AG08396 (cell line): Measurements from ENCODE around the gene BCDIN3D.

Experiments used
- DNase-seq: peaks from one replicate; pipeline ENCODE4 v3.0.0; 2012; ENCODE audit warnings: low spot score, mixed read lengths

The BCDIN3D gene

DNA sequence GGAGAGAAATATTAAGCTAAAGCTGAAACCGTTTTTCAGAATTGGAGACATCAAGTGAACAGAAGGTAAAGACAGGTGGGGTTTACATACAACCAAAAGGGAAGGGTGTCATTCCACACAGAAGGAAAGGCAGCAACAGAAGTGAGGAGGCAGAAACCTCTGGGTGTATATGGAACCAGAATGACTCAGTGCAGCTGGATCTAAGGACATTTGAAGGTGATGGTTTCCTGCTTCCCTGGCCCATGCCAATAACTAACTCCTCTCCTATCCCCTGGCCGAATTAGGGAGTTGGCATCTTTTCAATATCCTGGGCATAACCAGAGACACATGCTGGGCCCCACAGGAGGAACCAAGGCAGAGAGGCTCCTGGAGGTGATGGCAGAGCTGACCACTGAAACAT, 23.1 kb downstream of the BCDIN3D start:
- DNase-seq, result no peak

DNA sequence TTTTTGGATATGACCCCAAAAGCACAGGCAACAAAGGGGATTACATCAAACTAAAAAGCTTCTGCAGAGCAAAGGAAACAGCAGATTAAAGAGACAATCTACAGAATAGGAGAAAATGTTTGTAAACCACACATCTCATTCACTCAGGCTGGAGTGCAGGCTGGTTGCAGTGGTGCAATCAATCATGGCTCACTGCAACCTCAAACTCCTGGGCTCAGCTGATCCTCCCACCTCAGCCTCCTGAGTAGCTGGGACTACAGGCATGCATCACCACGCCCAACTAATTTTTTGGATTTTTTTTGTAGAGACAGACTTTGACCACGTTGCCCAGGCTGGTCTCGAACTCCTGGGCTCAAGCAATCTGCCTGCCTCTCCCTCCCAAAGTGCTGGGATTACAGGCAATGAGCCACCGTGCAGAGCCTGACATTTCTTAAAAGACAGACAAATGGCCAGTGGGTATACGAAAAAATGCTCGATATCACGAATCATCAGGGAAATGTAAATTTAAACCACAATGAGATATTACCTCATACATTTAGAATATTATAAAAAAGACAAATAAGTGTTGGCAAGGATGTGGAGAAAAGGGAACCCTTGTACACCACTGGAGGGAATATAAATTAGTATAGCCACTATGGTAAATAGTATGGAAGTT, 24.5 kb downstream of the BCDIN3D start:
- DNase-seq, result no peak

GRCh38 chr12:49813131-49813530, 29.8 kb downstream of the BCDIN3D start:
- DNase-seq, result no peak

DNA sequence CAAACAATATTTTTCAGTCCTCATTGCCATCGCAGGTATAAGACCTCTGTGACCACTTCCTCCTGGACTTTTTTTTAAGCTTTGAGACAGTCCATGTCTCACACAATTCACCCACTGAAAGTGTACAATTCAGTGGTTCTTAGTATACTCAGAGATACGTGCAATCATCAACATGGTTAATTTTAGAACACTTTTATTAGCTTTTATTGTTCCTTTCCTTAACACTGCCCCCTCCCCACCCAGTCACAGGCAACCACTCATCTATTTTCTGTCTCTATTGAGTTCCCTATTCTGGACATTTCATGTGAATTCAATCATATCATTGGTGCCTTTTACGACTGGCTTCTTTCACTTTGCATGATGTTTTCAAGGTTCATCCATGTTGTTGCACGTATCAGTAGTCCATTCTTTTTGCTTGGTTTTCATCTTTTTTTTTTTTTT, 30.9 kb downstream of the BCDIN3D start:
- DNase-seq, result no peak

GRCh38 chr12:49811136-49811535, 31.8 kb downstream of the BCDIN3D start:
- DNase-seq, result no peak

- no peak for DNase-seq
These were observed 33.0 kb downstream of the BCDIN3D start for GRCh38 chr12:49809906-49810389.

- no peak for DNase-seq
These were observed 33.5 kb downstream of the BCDIN3D start for GRCh38 chr12:49809381-49809905.

- no peak for DNase-seq
These were observed 34.1 kb downstream of the BCDIN3D start for GRCh38 chr12:49808686-49809380.

DNA sequence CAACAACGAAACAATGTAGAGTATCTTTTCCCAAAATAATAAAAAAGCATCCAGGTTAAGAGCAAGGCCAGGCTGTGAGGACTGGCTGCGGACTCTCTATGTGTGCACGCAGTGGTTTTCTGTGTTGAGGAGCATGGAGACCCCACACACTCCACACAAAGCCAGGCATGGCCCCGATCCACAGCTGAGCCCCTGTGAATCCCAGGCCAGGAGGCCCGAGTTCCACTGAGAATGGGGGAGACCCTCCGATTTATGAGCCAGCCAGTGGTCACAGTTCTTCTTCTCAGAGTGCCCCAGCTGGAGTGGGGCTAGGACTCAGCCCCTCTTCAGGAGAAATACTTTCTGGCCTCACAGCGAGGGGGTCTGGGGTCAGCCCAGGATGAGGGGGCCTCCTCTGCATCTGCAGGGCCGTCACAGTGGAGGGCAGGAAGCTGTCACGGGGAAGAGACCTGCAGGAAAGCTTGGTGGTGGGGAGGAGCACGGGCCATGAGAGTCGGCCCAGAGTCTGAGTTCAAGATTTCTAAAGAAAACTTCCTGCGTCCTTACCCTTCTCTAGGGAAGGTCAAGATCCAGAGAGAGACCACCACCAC, 34.8 kb downstream of the BCDIN3D start:
- no peak for DNase-seq

GRCh38 chr12:49806877-49807276, 36.0 kb downstream of the BCDIN3D start:
- DNase-seq, result no peak

DNA sequence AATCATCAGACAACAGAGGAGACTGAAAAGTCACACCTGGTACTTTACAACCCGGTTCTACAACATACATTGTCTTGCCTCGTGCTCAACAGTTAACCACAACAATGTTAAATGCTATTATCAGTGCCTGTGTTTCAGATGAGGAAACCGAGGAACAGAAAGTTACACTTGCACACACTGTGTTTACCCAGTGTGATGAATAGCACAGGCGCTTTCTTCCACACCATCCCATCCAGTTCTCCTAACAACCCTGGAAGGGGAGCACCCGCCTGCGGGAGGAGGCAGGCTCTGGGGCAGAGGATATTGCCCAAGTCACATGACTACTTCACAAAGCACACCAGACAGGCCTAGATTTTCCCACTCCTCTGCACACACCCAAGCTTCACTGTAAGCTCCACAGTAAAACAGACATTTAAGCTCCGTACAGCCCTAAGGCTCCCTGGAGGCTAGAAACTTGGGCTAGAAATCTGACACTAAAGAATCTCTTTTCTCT, 36.5 kb downstream of the BCDIN3D start:
- no peak for DNase-seq

GRCh38 chr12:49805409-49805808, 37.5 kb downstream of the BCDIN3D start:
- DNase-seq, result no peak

GRCh38 chr12:49804821-49805220, 38.1 kb downstream of the BCDIN3D start:
- DNase-seq, result no peak

GRCh38 chr12:49803693-49804450, 39.0 kb downstream of the BCDIN3D start:
- DNase-seq, result no peak

GRCh38 chr12:49801141-49802063, 41.5 kb downstream of the BCDIN3D start:
- DNase-seq, result no peak

DNA sequence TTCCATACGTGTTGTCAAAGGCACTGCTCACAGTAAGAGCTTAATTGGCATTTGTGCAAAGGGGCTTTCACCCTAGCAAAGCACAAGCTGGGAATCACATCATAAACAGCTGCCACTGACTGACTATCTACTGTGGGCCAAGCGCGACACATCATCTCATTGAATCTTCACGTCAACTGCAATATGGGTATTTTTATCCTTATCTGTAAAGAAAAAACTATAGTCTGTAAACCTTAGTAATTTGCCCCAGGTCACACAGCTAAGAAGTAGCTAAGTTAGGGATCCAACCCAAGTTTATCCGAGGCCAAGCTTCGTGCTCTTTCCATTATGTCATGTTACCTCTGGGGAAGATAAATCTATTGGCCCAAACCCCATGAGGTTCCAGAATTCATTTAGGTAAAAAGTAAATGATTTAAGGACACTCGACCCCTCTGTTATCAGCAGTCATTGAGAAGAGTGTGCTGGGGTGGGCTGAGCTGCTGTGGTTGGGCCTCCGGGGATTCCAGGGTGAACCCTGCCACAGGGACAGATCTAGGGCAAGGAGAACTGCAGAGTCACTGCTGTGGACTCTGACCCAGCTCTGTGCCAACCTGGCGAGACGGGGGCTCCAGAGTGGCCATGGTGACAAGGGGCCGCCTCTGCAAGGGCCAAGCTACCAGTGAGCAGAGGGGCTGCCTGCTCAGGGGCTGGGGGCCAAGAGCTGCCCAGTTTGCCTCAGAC, 42.3 kb downstream of the BCDIN3D start:
- DNase-seq, result no peak

GRCh38 chr12:49798934-49799333, 44.0 kb downstream of the BCDIN3D start:
- no peak for DNase-seq

- no peak for DNase-seq
These were observed 44.7 kb downstream of the BCDIN3D start for GRCh38 chr12:49798248-49798647.

- DNase-seq, result no peak
These were observed 45.5 kb downstream of the BCDIN3D start for GRCh38 chr12:49797449-49797776.
